IMR-90 (cell line): ENCODE measurements around the gene GH1. TPM values are rescaled to one million over a fixed set of nuclear protein-coding genes. Genes with fewer than 3 reads are reported as not detected.
"Not testable (repeated sequence)": the region's sequence is repeated elsewhere in the genome, so short reads cannot be mapped to it uniquely, and the experiment has no call there.

ENCODE experiments used
- ATAC-seq: fragments of 200-7000 bp; cut with Tn5 transposase; 2 replicates; pipeline ENCODE4 v1.9.1; 2020; ENCODE audit warnings: low read depth, mild to moderate bottlenecking, moderate library complexity
- BruUV-seq: library from RNA; stranded (reverse); fragments of 400-500 nt; replicated peaks from 2 replicates; lab custom pipeline; 2021; lab: Mats Ljungman, UMichigan
- CTCF ChIA-PET: fragments of 300-600 bp; formaldehyde crosslinking; extraction: SDS; loops from one replicate; lab custom pipeline; 2021; ENCODE audit warnings: antibody characterized with exemption; lab: Yijun Ruan, JAX
- POLR2A ChIA-PET: fragments of 300-600 bp; sonication (Branson Sonifier 250); formaldehyde crosslinking; loops from one replicate; lab custom pipeline; 2022; ENCODE audit warnings: antibody characterized with exemption; ENCODE audit not compliant: unreplicated experiment; lab: Charles Lee
- DNase-seq: peaks from one replicate; pipeline ENCODE4 v3.0.0; 2013
- H2AFZ ChIP-seq: replicated peaks from 2 replicates; pipeline ENCODE3; 2013; ENCODE audit warnings: low read length, mild to moderate bottlenecking; ENCODE audit not compliant: poor library complexity
- H2AK5ac ChIP-seq: 2 replicates; pipeline ENCODE4 v1.6.1; 2013; ENCODE audit warnings: low read depth, low read length, inconsistent platforms
- H2AK9ac ChIP-seq: replicated peaks from 2 replicates; pipeline ENCODE3; 2013; ENCODE audit warnings: mild to moderate bottlenecking, low read depth, low read length, moderate library complexity; ENCODE audit not compliant: poor library complexity
- H2BK120ac ChIP-seq: 2 replicates; pipeline ENCODE4 v1.6.1; 2013; ENCODE audit warnings: low read depth, low read length, inconsistent platforms
- H2BK15ac ChIP-seq: 3 replicates; pipeline ENCODE4 v1.6.1; 2013; ENCODE audit warnings: low read depth, low read length, inconsistent platforms
- H2BK20ac ChIP-seq: 2 replicates; pipeline ENCODE4 v1.6.1; 2013; ENCODE audit warnings: low read depth, mild to moderate bottlenecking, inconsistent platforms, low read length, moderate library complexity
- H2BK5ac ChIP-seq: 2 replicates; pipeline ENCODE4 v1.6.1; 2013; ENCODE audit warnings: mild to moderate bottlenecking, low read depth, low read length, inconsistent platforms; ENCODE audit not compliant: poor library complexity, severe bottlenecking
- H3K14ac ChIP-seq: replicated peaks from 2 replicates; pipeline ENCODE4 v1.6.1; 2013; ENCODE audit warnings: low read depth, low read length, inconsistent platforms
- H3K18ac ChIP-seq: 2 replicates; pipeline ENCODE4 v1.6.1; 2013; ENCODE audit warnings: low read depth, low read length, control low read depth
- H3K23ac ChIP-seq: 2 replicates; pipeline ENCODE4 v1.6.1; 2013; ENCODE audit warnings: low read depth, low read length, inconsistent platforms
- H3K27ac ChIP-seq: 2 replicates; pipeline ENCODE4 v1.5.1; 2013; ENCODE audit warnings: mild to moderate bottlenecking, control low read depth, low read length; ENCODE audit not compliant: insufficient read depth
- H3K27me3 ChIP-seq: 2 replicates; pipeline ENCODE4 v1.6.1; 2013; ENCODE audit warnings: low read length; ENCODE audit not compliant: control insufficient read depth, insufficient read depth
- H3K36me3 ChIP-seq: 2 replicates; pipeline ENCODE4 v1.6.1; 2013; ENCODE audit warnings: low read length, mixed read lengths; ENCODE audit not compliant: control insufficient read depth, insufficient read depth
- H3K4ac ChIP-seq: 2 replicates; pipeline ENCODE4 v1.6.1; 2013; ENCODE audit warnings: low read depth, low read length, inconsistent platforms
- H3K4me1 ChIP-seq: 2 replicates; pipeline ENCODE4 v1.6.1; 2013; ENCODE audit warnings: low read length, mixed read lengths; ENCODE audit not compliant: control insufficient read depth, insufficient read depth
- H3K4me2 ChIP-seq: 2 replicates; pipeline ENCODE4 v1.6.1; 2013; ENCODE audit warnings: low read depth, mild to moderate bottlenecking, control low read depth, low read length, moderate library complexity
- H3K4me3 ChIP-seq: 2 replicates; pipeline ENCODE4 v1.5.1; 2013; ENCODE audit warnings: low read depth, mild to moderate bottlenecking, control low read depth, low read length, moderate library complexity; ENCODE audit not compliant: insufficient read depth
- H3K56ac ChIP-seq: 2 replicates; pipeline ENCODE4 v1.6.1; 2013; ENCODE audit warnings: low read length, inconsistent platforms; ENCODE audit not compliant: insufficient read depth; ENCODE audit errors: extremely low read depth
- H3K79me1 ChIP-seq, 2 experiments: 2 replicates each; pipeline ENCODE4 v1.6.1; 2013; ENCODE audit warnings: low read length in 2 of 2, inconsistent platforms in 1 of 2, low read depth in 1 of 2
- H3K9ac ChIP-seq: 2 replicates; pipeline ENCODE4 v1.6.1; 2013; ENCODE audit warnings: low read depth, low read length, control low read depth
- H3K9me1 ChIP-seq: 2 replicates; pipeline ENCODE4 v1.6.1; 2013; ENCODE audit warnings: low read length, inconsistent platforms; ENCODE audit not compliant: insufficient read depth
- H3K9me3 ChIP-seq: 2 replicates; pipeline ENCODE4 v1.6.1; 2013; ENCODE audit warnings: low read length; ENCODE audit not compliant: control insufficient read depth, insufficient read depth
- H4K20me1 ChIP-seq: 2 replicates; pipeline ENCODE4 v1.6.1; 2013; ENCODE audit warnings: low read length, inconsistent platforms; ENCODE audit not compliant: insufficient read depth
- H4K5ac ChIP-seq: 2 replicates; pipeline ENCODE4 v1.6.1; 2013; ENCODE audit warnings: mild to moderate bottlenecking, low read depth, low read length, control low read depth
- H4K8ac ChIP-seq, 2 experiments: 2 replicates each; pipeline ENCODE4 v1.6.1; 2013; ENCODE audit warnings: low read depth in 2 of 2, low read length in 2 of 2, control low read depth in 1 of 2, inconsistent platforms in 1 of 2
- H4K91ac ChIP-seq: 2 replicates; pipeline ENCODE4 v1.6.1; 2013; ENCODE audit warnings: low read depth, low read length, inconsistent platforms; ENCODE audit not compliant: insufficient read depth
- WGBS, 2 experiments: methylation state at CpG; one replicate each; pipeline versions ENCODE4 v1.1.5 to v1.1.7; 2013; ENCODE audit warnings: missing lambda C conversion rate in 2 of 2; ENCODE audit not compliant: insufficient read length in 1 of 2; ENCODE audit errors: extremely low coverage in 2 of 2; 5-methylcytosine and 5-hydroxymethylcytosine counted together
- dilution Hi-C: fragments of 300-500 bp; cut with HindIII; formaldehyde crosslinking; loops from one replicate; pipeline ENCODE4 v1.14.3; 2018; ENCODE audit warnings: low sequenced_read_pairs; ENCODE audit not compliant: unreplicated experiment
- in situ Hi-C: fragments of 300-500 bp; cut with MboI; formaldehyde crosslinking; loops from 3 replicates; pipeline ENCODE4 v1.14.3; 2019; ENCODE audit warnings: low sequenced_read_pairs, inconsistent platforms, mixed read lengths
- intact Hi-C: fragments of 100-400 bp; cut with micrococcal nuclease; formaldehyde crosslinking; loops from 2 replicates; pipeline ENCODE4 v1.10.0; 2022
- polyA plus RNA-seq, 3 experiments: library from polyadenylated mRNA; depleted of rRNA; stranded (reverse); fragments of >200 nt; gene quantifications; 2 replicates each; pipeline ENCODE4 v1.2.3, GENCODE V29; 2012; ENCODE audit warnings: low replicate concordance in 1 of 3
- total RNA-seq: library from RNA; depleted of rRNA; stranded (reverse); fragments of >200 nt; gene quantifications from 2 replicates; pipeline ENCODE4 v1.2.3, GENCODE V29; 2012
- TF ChIP-seq, protein P1 (sequence below): conservative IDR thresholded peaks from 2 replicates; pipeline ENCODE4 v1.5.1; 2012; ENCODE audit warnings: mild to moderate bottlenecking, low read depth, low read length, improper control_type of control experiment

Gene GH1
- total and polyA plus RNA-seq, 2 of the 4 experiments (the other 2 are of a cell fraction) = not detected

DNA sequence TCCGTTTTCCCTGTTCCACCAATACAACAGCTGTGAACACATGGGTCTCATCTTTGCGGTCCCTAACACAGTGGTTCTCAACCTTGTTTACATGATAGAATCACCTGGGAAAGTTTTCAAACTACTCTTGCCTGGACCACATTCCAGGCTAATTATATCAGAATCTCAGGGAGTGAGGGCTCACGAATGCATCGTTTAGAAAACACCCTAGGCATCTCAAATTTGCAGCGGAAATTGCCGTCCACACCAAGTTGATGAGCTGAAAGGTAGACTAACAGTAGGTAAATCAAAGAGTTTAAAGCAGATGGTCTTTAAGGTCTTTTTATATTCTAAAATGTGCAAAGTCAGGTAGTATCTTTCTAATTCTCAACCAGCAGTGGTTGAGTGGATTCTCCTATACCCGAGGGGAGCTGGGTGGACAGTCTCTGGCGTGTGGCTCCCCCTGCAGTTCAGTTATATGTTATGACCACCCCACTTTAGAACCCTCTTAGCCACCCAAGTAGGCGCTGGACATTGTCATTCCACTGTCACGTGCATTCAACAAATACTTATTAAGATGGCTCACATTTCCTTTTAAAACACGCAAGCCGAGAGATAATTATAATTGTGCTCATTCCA is 11.4 kb downstream of the GH1 start:
- TF ChIP-seq, protein P1, sequence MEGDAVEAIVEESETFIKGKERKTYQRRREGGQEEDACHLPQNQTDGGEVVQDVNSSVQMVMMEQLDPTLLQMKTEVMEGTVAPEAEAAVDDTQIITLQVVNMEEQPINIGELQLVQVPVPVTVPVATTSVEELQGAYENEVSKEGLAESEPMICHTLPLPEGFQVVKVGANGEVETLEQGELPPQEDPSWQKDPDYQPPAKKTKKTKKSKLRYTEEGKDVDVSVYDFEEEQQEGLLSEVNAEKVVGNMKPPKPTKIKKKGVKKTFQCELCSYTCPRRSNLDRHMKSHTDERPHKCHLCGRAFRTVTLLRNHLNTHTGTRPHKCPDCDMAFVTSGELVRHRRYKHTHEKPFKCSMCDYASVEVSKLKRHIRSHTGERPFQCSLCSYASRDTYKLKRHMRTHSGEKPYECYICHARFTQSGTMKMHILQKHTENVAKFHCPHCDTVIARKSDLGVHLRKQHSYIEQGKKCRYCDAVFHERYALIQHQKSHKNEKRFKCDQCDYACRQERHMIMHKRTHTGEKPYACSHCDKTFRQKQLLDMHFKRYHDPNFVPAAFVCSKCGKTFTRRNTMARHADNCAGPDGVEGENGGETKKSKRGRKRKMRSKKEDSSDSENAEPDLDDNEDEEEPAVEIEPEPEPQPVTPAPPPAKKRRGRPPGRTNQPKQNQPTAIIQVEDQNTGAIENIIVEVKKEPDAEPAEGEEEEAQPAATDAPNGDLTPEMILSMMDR = peak; percentile 25; the same call in 1 of the 2 replicates
- H3K9me1 ChIP-seq, H2BK15ac ChIP-seq, H3K4me2 ChIP-seq, H4K91ac ChIP-seq, H2AFZ ChIP-seq, H2BK5ac ChIP-seq, H4K5ac ChIP-seq, H2BK120ac ChIP-seq, H3K36me3 ChIP-seq, BruUV-seq, H3K4ac ChIP-seq, POLR2A ChIA-PET, H2AK9ac ChIP-seq, H3K27ac ChIP-seq, H3K4me1 ChIP-seq, in situ Hi-C loops, H3K4me3 ChIP-seq, H3K79me1 ChIP-seq, H3K9ac ChIP-seq, H4K20me1 ChIP-seq, H3K56ac ChIP-seq, H4K8ac ChIP-seq, H3K18ac ChIP-seq, intact Hi-C loops, H3K14ac ChIP-seq, H3K9me3 ChIP-seq, H3K23ac ChIP-seq, H2AK5ac ChIP-seq, dilution Hi-C loops, H2BK20ac ChIP-seq: not testable (repeated sequence)
- DNase-seq (peak; percentile 8), ATAC-seq (peak; percentile 81)
- CTCF ChIA-PET = interaction anchor here (0.8 kb wide), 1 partner anchor 38 kb away, joined by 3 read pairs; no protein-coding TSS in a partner anchor
- WGBS, 2 experiments = no CpG with 5 or more reads among the region's 12 CpGs
- H3K27me3 ChIP-seq = peaks cover 44% of the 10 kb centered on the region

DNA sequence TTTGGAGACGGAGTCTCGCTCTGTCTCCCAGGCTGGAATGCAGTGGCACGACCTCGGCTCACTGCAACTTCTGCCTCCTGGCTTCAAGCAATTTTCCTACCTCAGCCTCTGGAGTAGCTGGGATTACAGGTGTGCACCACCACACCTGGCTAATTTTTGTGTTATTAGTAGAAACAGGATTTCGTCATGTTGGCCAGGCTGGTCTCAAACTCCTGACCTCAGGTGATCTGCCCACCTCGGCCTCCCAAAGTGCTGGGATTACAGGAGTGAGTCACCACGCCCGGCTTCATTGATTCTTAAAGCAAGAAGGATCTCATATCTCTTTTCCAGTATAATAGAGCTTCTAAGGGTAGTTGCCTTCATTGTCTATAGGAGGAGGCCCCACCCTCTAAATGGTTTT is 13.8 kb downstream of the GH1 start:
- H3K9ac ChIP-seq, H4K8ac ChIP-seq, H3K27ac ChIP-seq, H3K14ac ChIP-seq, in situ Hi-C loops, H2BK15ac ChIP-seq, ATAC-seq, H2BK120ac ChIP-seq, H3K23ac ChIP-seq, H2AFZ ChIP-seq, H2BK20ac ChIP-seq, H4K91ac ChIP-seq, H3K36me3 ChIP-seq, intact Hi-C loops, H3K79me1 ChIP-seq, POLR2A ChIA-PET, H3K9me3 ChIP-seq, dilution Hi-C loops, H4K5ac ChIP-seq, H3K9me1 ChIP-seq, H3K4me2 ChIP-seq, H3K18ac ChIP-seq, H4K20me1 ChIP-seq, BruUV-seq, H3K4me3 ChIP-seq, H3K56ac ChIP-seq, H2AK5ac ChIP-seq, H3K4me1 ChIP-seq, H2AK9ac ChIP-seq, DNase-seq, H2BK5ac ChIP-seq, H3K4ac ChIP-seq: not testable (repeated sequence)
- H3K27me3 ChIP-seq = peaks cover 36% of the 10 kb centered on the region
- CTCF ChIA-PET = interaction anchor here (0.6 kb wide), 1 partner anchor 409 kb away, joined by 3 read pairs; no protein-coding TSS in a partner anchor
- no CpG with 5 or more reads among the region's 8 CpGs for WGBS, 2 experiments
